GM19193 (cell line): ENCODE data around the gene CPE.

Experiments used
- POLR2A ChIP-seq: IDR thresholded peaks from 4 replicates; pipeline ENCODE4 v1.6.1; 2011; ENCODE audit not compliant: insufficient read depth, insufficient read length; ENCODE audit errors: extremely low read depth

Gene CPE

GRCh38 chr4:165378745-165379677, at the start of gene CPE:
Gene CPE, plus strand, starts transcription at chr4:165379008. Its CDS starts 214 bp downstream, at chr4:165379222.
- TF ChIP-seq POLR2A: no peak

- TF ChIP-seq POLR2A: no peak
These were observed 48.7 kb upstream of the CPE start for GRCh38 chr4:165330071-165330470.

- no peak for TF ChIP-seq POLR2A
These were observed 48.1 kb upstream of the CPE start for GRCh38 chr4:165330666-165331065.

GRCh38 chr4:165331359-165331758, 47.4 kb upstream of the CPE start:
- no peak for TF ChIP-seq POLR2A

GRCh38 chr4:165331823-165332222, 47.0 kb upstream of the CPE start:
- TF ChIP-seq POLR2A: no peak

GRCh38 chr4:165332502-165332901, 46.3 kb upstream of the CPE start:
- TF ChIP-seq POLR2A: no peak

GRCh38 chr4:165335163-165335703, 43.6 kb upstream of the CPE start:
- TF ChIP-seq POLR2A: no peak

GRCh38 chr4:165336743-165337142, 42.1 kb upstream of the CPE start:
- TF ChIP-seq POLR2A: no peak

GRCh38 chr4:165343353-165344191, 35.2 kb upstream of the CPE start:
- no peak for TF ChIP-seq POLR2A

- no peak for TF ChIP-seq POLR2A
These were observed 33.0 kb upstream of the CPE start for GRCh38 chr4:165345666-165346417.

GRCh38 chr4:165347647-165348569, 30.9 kb upstream of the CPE start:
- no peak for TF ChIP-seq POLR2A

GRCh38 chr4:165351359-165352130, 27.3 kb upstream of the CPE start:
- no peak for TF ChIP-seq POLR2A

- no peak for TF ChIP-seq POLR2A
These were observed 22.9 kb upstream of the CPE start for GRCh38 chr4:165355900-165356300.
